HepG2 (cell line): ENCODE data around the gene ZC3H18.

Experiments used
- CHD2 ChIP-seq: IDR thresholded peaks from 2 replicates; pipeline ENCODE4 v1.6.1; 2011; ENCODE audit warnings: low read depth, low read length, improper control_type of control experiment
- CREB1 ChIP-seq, 2 experiments: fragments of 450-650 bp in 1 of 2; IDR thresholded peaks; 2 replicates each; pipeline ENCODE4 v1.6.1; 2016 to 2017; ENCODE audit warnings: control low read depth in 1 of 2, mild to moderate bottlenecking in 1 of 2, missing compliant biosample characterization in 1 of 2, missing genetic modification characterization in 1 of 2
- FOXK1 ChIP-seq: sonication (generic); formaldehyde crosslinking; IDR thresholded peaks from 2 replicates; pipeline ENCODE4 v1.4.0; 2020; ENCODE audit warnings: low read depth, missing genetic modification reagents, borderline replicate concordance
- JUND ChIP-seq: sonication (generic); formaldehyde crosslinking; IDR thresholded peaks from 2 replicates; pipeline ENCODE4 v1.8.0; 2022; ENCODE audit warnings: mild to moderate bottlenecking, missing genetic modification reagents
- MEIS1 ChIP-seq: sonication (generic); formaldehyde crosslinking; IDR thresholded peaks from 2 replicates; pipeline ENCODE4 v1.9.0; 2021; ENCODE audit warnings: mild to moderate bottlenecking, missing genetic modification reagents, moderate library complexity, borderline replicate concordance
- NBN ChIP-seq: fragments of 450-650 bp; conservative IDR thresholded peaks from 2 replicates; pipeline ENCODE4 v1.6.1; 2017
- PCBP1 ChIP-seq: fragments of 200-400 bp; formaldehyde crosslinking; IDR thresholded peaks from 2 replicates; pipeline ENCODE4 v1.6.1; 2017; ENCODE audit warnings: mild to moderate bottlenecking, low read depth, low read length, borderline replicate concordance
- POLR2AphosphoS5 ChIP-seq: IDR thresholded peaks from 2 replicates; pipeline ENCODE4 v1.6.1; 2012; ENCODE audit warnings: low read depth, low read length
- SMARCC2 ChIP-seq: fragments of 450-650 bp; IDR thresholded peaks from 2 replicates; pipeline ENCODE4 v1.6.1; 2017; ENCODE audit warnings: antibody characterized with exemption, mild to moderate bottlenecking
- TEAD2 ChIP-seq: sonication (generic); formaldehyde crosslinking; IDR thresholded peaks from 2 replicates; pipeline ENCODE4 v1.9.0; 2021; ENCODE audit warnings: missing genetic modification reagents
- TF ChIP-seq, protein P1 (sequence below): sonication (generic); formaldehyde crosslinking; IDR thresholded peaks from 2 replicates; pipeline ENCODE4 v1.5.0; 2020; ENCODE audit warnings: mild to moderate bottlenecking, missing genetic modification reagents, moderate library complexity
- TF ChIP-seq, protein P2 (sequence below): sonication (generic); formaldehyde crosslinking; IDR thresholded peaks from 2 replicates; pipeline ENCODE4 v1.4.0; 2020; ENCODE audit warnings: missing genetic modification reagents
- TF ChIP-seq, protein P3 (sequence below): IDR thresholded peaks from 2 replicates; pipeline ENCODE4 v1.6.1; 2012; ENCODE audit warnings: inconsistent platforms
- TF ChIP-seq, protein P4 (sequence below): sonication (generic); formaldehyde crosslinking; IDR thresholded peaks from 2 replicates; pipeline ENCODE4 v1.5.0; 2020; ENCODE audit warnings: missing genetic modification reagents

DNA sequence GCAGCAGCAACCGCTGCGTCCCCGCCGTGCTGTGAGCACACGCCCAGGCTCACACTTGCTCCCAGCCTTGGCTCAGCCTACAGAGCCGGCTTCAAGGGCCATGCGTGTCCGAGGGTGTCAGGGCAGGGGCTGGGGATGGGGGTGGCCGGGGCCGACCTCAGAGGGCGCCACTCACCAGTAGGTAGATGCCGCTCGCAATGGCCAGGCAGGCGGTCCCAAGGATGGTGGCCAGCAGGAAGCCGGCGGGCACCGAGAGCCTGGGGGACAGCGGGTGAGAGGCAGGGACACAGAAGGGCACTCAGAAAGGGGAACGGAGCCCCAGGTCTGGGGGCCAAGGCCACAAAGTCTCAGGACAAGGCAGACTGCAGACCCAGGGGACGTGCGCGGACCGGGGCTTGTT is 75.7 kb downstream of the ZC3H18 start:
- TF ChIP-seq POLR2AphosphoS5 (no peak), NBN (no peak), SMARCC2 (no peak), JUND (CRISPR knock-in tag) (no peak), CREB1 (IDR thresholded peaks at IDR 0.05) (no peak), CREB1 (CRISPR knock-in tag; IDR thresholded peaks at IDR 0.05) (no peak), MEIS1 (CRISPR knock-in tag) (no peak), CHD2 (no peak), TEAD2 (no peak), FOXK1 (CRISPR knock-in tag) (no peak), PCBP1 (no peak)
- TF ChIP-seq, protein P1, sequence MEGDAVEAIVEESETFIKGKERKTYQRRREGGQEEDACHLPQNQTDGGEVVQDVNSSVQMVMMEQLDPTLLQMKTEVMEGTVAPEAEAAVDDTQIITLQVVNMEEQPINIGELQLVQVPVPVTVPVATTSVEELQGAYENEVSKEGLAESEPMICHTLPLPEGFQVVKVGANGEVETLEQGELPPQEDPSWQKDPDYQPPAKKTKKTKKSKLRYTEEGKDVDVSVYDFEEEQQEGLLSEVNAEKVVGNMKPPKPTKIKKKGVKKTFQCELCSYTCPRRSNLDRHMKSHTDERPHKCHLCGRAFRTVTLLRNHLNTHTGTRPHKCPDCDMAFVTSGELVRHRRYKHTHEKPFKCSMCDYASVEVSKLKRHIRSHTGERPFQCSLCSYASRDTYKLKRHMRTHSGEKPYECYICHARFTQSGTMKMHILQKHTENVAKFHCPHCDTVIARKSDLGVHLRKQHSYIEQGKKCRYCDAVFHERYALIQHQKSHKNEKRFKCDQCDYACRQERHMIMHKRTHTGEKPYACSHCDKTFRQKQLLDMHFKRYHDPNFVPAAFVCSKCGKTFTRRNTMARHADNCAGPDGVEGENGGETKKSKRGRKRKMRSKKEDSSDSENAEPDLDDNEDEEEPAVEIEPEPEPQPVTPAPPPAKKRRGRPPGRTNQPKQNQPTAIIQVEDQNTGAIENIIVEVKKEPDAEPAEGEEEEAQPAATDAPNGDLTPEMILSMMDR (CRISPR knock-in tag) = no peak
- TF ChIP-seq, protein P2, sequence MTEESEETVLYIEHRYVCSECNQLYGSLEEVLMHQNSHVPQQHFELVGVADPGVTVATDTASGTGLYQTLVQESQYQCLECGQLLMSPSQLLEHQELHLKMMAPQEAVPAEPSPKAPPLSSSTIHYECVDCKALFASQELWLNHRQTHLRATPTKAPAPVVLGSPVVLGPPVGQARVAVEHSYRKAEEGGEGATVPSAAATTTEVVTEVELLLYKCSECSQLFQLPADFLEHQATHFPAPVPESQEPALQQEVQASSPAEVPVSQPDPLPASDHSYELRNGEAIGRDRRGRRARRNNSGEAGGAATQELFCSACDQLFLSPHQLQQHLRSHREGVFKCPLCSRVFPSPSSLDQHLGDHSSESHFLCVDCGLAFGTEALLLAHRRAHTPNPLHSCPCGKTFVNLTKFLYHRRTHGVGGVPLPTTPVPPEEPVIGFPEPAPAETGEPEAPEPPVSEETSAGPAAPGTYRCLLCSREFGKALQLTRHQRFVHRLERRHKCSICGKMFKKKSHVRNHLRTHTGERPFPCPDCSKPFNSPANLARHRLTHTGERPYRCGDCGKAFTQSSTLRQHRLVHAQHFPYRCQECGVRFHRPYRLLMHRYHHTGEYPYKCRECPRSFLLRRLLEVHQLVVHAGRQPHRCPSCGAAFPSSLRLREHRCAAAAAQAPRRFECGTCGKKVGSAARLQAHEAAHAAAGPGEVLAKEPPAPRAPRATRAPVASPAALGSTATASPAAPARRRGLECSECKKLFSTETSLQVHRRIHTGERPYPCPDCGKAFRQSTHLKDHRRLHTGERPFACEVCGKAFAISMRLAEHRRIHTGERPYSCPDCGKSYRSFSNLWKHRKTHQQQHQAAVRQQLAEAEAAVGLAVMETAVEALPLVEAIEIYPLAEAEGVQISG (CRISPR knock-in tag) = no peak
- TF ChIP-seq, protein P3, sequence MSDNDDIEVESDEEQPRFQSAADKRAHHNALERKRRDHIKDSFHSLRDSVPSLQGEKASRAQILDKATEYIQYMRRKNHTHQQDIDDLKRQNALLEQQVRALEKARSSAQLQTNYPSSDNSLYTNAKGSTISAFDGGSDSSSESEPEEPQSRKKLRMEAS = no peak
- TF ChIP-seq, protein P4, sequence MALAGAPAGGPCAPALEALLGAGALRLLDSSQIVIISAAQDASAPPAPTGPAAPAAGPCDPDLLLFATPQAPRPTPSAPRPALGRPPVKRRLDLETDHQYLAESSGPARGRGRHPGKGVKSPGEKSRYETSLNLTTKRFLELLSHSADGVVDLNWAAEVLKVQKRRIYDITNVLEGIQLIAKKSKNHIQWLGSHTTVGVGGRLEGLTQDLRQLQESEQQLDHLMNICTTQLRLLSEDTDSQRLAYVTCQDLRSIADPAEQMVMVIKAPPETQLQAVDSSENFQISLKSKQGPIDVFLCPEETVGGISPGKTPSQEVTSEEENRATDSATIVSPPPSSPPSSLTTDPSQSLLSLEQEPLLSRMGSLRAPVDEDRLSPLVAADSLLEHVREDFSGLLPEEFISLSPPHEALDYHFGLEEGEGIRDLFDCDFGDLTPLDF (CRISPR knock-in tag) = no peak
